T-helper 2 cell treated with Interferon-gamma antibody and Interleukin-4, amounts not matched to agents 5 μg/mL and 100 μg/mL, for 36 hours (primary cell): ENCODE data around the gene WDR82.
A peak's percentile ranks its signal among the peaks of the same experiment; 100 is the strongest.

ENCODE experiments used
- DNase-seq: peaks from one replicate; pipeline ENCODE4 v3.0.0; 2021; ENCODE audit warnings: low spot score
- H3K27ac Mint-ChIP-seq: one replicate; pipeline ENCODE4 v1.8.0; 2021; ENCODE audit warnings: mild to moderate bottlenecking, mixed read lengths
- H3K27me3 Mint-ChIP-seq: one replicate; pipeline ENCODE4 v1.8.0; 2021; ENCODE audit warnings: low read depth, mixed read lengths
- H3K36me3 Mint-ChIP-seq: one replicate; pipeline ENCODE4 v1.8.0; 2021; ENCODE audit warnings: low read depth, mixed read lengths
- H3K4me1 Mint-ChIP-seq: one replicate; pipeline ENCODE4 v1.8.0; 2021; ENCODE audit warnings: low read depth, mixed read lengths
- H3K4me3 Mint-ChIP-seq: one replicate; pipeline ENCODE4 v1.8.0; 2022; ENCODE audit warnings: mild to moderate bottlenecking, moderate library complexity, mixed read lengths
- H3K9me3 Mint-ChIP-seq: one replicate; pipeline ENCODE4 v1.8.0; 2021; ENCODE audit warnings: mixed read lengths

The WDR82 gene

DNA sequence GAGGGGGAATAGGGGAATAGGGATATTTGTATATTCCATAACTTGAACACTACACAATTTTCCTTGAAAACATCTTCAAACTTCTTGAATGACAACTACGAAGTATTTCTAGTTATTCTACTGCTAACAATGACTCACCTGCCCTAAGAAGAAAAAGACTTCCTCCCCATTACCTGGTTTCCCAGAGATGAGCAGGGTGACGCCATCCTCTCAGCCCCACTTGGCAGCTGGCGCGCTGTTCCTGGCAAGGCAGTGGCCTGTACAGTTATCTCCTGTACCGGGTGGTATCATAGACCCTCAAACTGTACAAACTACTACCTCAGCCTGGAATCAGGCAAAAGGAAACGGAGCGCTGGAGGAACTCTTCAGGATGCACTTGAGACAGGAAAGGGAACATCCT, 10.4 kb downstream of the WDR82 start:
- Mint-ChIP-seq H3K36me3 (peaks cover 82% of the 10 kb centered on the region), H3K27me3 (no peaks in the 10 kb centered on the region), H3K4me3 (peak overlapping the region; percentile 52), H3K27ac (peak overlapping the region; percentile 62), H3K4me1 (peaks cover 64% of the 10 kb centered on the region), H3K9me3 (no peaks in the 10 kb centered on the region)
- DNase-seq, result no peak

DNA sequence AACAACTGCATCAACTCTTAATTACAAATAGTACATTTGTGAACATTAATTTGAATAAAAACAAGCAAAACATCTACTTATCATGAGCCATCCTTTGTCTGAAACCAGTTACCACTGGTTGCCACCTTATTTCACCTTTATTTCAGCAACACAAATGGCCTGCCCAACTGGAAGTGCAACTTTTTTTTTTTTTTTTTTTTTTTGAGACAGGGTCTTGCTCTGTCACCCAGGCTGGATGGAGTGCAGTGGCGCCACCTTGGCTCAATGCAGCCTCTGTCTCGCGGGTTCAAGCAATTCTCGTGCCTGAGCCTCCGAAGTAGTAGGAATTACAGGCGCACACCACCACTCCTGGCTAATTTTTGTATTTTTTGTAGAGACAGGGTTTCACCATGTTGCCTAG, 13.1 kb downstream of the WDR82 start:
- H3K36me3 Mint-ChIP-seq, result peaks cover 85% of the 10 kb centered on the region
- H3K9me3 Mint-ChIP-seq, result no peaks in the 10 kb centered on the region
- H3K4me1 Mint-ChIP-seq, result peaks cover 62% of the 10 kb centered on the region
- no peak for DNase-seq
- H3K27ac Mint-ChIP-seq, result no peak overlapping the region
- H3K27me3 Mint-ChIP-seq, result no peaks in the 10 kb centered on the region
- H3K4me3 Mint-ChIP-seq, result no peak overlapping the region

DNA sequence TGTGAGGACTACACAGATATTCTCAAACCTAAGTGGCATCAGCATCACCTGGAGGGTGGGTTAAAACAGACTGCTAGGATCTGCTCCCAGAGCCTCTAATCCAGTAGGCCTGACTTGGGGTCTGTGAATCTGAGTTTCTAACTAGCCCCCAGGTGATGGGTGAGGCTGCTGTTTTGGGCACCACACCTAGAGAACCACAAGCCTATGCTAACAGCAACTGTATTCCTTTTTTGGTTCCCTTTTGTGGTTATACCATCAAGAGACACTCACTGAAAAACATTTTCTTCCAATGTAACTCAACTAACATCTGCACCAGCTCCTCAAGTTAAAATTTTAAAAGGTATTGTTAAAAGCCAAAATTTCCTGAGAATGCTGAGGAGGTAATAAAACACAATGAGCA, 16.0 kb downstream of the WDR82 start:
- H3K9me3 Mint-ChIP-seq, result no peaks in the 10 kb centered on the region
- H3K27me3 Mint-ChIP-seq, result no peaks in the 10 kb centered on the region
- peaks cover 91% of the 10 kb centered on the region for H3K36me3 Mint-ChIP-seq
- H3K4me1 Mint-ChIP-seq, result peaks cover 49% of the 10 kb centered on the region
- DNase-seq, result no peak
- peak overlapping the region; percentile 31 for H3K27ac Mint-ChIP-seq
- peak overlapping the region; percentile 3 for H3K4me3 Mint-ChIP-seq

DNA sequence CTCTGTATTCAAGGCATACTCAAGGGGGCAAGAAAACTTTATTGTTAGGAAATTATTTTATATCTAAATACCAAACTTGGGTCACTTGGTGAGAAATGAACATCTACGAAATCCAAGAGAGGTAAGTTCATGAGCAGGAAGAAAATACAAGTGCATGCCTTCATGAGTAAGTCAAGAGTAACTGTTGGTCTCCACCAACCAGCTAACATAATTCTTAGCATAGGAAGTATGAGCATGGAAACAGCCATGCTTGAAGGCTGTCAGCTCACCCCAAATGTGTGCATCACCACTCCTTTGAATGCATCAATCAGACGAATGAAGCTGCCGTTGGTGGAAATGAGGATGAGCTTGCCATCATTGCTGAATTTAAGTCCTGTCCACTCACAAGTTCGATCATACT, 19.0 kb downstream of the WDR82 start:
- H3K36me3 Mint-ChIP-seq, result peaks cover 93% of the 10 kb centered on the region
- no peaks in the 10 kb centered on the region for H3K27me3 Mint-ChIP-seq
- H3K4me1 Mint-ChIP-seq, result peaks cover 57% of the 10 kb centered on the region
- no peaks in the 10 kb centered on the region for H3K9me3 Mint-ChIP-seq
- no peak overlapping the region for H3K27ac Mint-ChIP-seq
- no peak for DNase-seq
- H3K4me3 Mint-ChIP-seq, result no peak overlapping the region

DNA sequence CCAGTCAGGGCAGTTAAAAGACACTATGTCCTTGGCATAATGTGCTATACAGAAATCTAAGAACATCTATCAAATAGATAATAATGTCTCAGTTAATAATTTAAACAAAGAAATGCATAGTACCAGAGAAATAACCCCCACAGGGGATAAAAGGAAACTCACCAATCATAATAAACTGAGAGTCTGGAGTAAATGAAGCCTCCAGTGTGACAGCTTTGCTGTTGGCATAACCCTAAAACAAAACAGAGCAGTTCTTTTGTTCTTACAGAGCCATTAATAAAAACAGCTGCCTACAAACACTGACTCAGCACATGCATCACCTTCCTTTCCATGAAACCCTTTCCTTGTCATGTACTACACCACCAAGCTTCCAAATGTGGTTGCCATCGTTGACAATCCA, 19.4 kb downstream of the WDR82 start:
- no peak overlapping the region for H3K27ac Mint-ChIP-seq
- no peak overlapping the region for H3K4me3 Mint-ChIP-seq
- H3K27me3 Mint-ChIP-seq, result no peaks in the 10 kb centered on the region
- peaks cover 57% of the 10 kb centered on the region for H3K4me1 Mint-ChIP-seq
- DNase-seq, result no peak
- peaks cover 93% of the 10 kb centered on the region for H3K36me3 Mint-ChIP-seq
- H3K9me3 Mint-ChIP-seq, result no peaks in the 10 kb centered on the region

DNA sequence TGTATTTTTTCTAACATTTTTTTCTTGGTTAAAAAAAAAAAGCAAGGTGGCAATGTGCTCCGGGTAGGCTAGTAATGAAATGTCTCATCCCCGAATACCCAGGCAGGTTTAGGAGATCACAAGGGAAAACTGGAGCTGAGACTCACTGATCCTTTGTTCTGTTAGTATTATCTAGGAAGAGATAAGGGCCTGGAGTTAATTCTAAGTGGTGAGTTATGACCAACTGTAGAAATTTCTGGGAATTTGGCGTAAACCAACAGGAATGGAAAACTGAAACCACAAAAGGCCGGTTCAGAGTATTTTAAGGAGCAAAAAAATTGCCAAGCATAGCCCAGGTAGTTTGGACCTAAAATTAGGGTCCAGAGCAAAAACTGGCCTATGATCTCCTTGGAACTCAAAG, 20.5 kb downstream of the WDR82 start:
- DNase-seq, result no peak
- Mint-ChIP-seq H3K4me1 (peaks cover 59% of the 10 kb centered on the region), H3K27ac (no peak overlapping the region), H3K36me3 (peaks cover 94% of the 10 kb centered on the region), H3K27me3 (no peaks in the 10 kb centered on the region), H3K4me3 (no peak overlapping the region), H3K9me3 (no peaks in the 10 kb centered on the region)

DNA sequence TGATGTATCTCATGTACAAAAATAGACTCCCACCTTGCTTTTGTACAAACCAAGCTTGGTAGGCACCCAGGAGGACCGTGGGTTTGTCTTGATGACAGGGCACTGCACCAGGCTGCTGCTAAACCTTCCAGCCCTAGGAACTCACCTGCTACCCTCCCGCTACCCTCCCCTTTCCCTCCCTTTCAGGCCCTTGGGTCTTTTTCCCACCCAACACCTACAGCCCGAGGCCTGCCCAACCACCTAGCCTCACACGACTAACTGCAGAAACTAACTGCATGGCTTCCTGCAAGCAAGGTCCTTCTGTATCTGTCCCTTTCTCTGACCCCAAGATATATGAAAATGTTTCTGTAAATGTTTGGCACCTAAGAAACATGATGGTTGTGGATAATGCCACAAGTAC, 21.8 kb downstream of the WDR82 start:
- Mint-ChIP-seq H3K9me3 (no peaks in the 10 kb centered on the region), H3K4me1 (peaks cover 56% of the 10 kb centered on the region), H3K36me3 (peaks cover 93% of the 10 kb centered on the region), H3K4me3 (no peak overlapping the region), H3K27ac (peak overlapping the region; percentile 60), H3K27me3 (no peaks in the 10 kb centered on the region)
- DNase-seq, result no peak

DNA sequence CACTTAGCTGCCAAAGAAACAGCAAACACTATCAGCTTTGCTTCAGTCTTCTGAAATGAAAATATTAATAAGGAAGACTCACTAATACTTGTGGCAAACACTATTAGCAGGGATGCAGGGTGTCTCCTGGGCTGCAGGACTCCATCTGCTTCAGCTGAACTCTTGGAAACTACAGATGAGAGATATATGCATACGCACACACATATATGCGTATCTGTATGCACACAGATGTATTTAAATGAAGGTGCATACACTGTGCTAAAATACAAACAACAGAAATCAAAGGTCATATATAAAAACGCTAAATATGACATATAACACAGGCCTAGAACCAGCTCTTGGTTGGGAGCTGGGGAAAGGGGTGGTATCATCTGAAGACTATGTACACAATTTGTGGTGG, 22.3 kb downstream of the WDR82 start:
- Mint-ChIP-seq H3K36me3 (peaks cover 89% of the 10 kb centered on the region), H3K27me3 (no peaks in the 10 kb centered on the region), H3K27ac (peak overlapping the region; percentile 60), H3K4me3 (no peak overlapping the region), H3K9me3 (no peaks in the 10 kb centered on the region), H3K4me1 (peaks cover 53% of the 10 kb centered on the region)
- DNase-seq, result no peak

DNA sequence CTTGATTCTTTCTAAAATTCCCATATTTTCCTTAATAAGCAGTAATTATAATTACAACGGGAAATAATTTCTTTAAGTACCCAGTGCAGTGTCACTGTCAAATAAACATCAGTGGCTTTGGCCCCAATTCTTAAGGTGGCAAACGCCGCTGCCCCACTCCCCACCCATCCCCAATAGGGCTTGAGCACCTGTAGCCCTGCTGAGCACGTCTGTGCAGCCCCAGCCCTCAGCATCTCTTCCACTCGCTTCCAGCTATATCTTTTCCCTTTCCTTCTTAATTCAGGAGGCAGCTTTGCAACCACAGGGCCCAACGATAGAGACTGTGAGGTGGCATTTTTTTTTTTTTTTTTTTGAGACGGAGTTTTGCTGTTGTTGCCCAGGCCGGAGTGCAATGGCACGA, 23.8 kb downstream of the WDR82 start:
- peak overlapping the region; percentile 97 for H3K27ac Mint-ChIP-seq
- peaks cover 55% of the 10 kb centered on the region for H3K4me1 Mint-ChIP-seq
- no peaks in the 10 kb centered on the region for H3K27me3 Mint-ChIP-seq
- peak overlapping the region; percentile 88 for H3K4me3 Mint-ChIP-seq
- DNase-seq, result no peak
- H3K9me3 Mint-ChIP-seq, result no peaks in the 10 kb centered on the region
- H3K36me3 Mint-ChIP-seq, result peaks cover 87% of the 10 kb centered on the region

DNA sequence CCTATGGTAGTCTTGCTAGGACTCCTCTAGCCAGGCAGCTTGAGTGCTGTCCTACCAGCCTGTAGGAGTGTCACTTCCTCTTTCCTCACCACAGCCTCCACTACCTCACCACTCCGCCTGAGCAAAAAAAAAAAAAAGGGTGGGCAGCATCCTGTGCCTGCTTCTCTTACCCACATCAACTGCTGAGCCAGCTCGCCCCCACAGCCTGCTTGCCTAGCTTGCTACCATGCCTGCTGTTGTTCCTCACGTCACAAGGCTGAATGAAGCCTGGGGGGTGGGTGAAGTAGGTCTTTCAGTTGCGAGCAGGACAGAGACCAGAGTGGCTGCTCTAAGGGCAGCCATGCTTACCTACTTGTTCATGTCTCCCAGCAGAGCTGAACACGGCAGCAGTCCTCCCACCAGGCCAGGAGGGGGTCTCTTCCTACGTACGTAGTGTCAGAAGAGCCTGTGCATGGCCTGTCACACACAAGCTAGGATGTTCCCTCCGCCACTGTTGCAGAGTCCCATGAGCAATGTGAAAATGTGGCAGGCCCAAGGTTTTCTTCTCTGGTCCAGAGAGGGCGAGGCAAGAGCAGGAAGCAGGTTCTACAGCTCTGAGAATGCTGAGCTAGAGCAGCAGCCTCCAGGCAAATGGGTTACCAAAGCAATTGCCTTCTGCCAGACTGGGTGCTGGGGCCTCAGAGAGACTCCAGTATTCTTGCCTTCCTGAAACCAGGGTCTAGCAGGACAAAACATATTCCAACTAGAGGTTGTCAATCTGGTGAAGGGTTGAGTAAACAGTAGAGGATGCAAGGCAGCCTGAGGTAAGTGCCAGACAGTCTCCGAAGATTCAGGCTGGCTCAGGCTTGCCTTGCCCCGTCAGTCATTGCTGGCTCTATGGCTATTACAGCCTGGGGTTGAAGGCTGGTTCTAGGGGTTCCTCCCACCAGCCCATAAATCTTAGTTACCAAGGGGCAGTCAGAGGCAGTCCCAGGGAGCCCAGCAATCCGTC, 24.8 kb downstream of the WDR82 start:
- peak; percentile 90 for DNase-seq
- H3K36me3 Mint-ChIP-seq, result peaks cover 84% of the 10 kb centered on the region

DNA sequence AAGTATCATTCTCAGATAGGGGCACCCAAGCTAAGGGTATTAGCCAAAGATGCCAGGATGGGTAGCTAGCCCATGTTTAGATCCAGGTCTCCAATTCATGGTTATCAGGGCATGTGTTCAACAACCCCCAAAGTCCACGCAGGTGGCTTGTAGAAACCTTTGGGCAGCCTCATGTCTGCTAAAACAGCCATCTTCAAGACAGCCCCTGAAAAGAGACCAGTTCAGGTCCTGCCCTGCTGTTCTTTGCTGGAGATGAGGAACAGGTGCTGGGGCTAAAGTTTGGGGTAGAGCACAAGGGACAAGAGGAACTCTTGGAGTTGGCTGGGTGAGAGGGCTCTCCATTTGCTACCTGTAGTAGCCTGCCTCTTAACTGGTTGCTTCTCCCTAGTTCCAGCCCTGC, 28.3 kb downstream of the WDR82 start:
- Mint-ChIP-seq H3K4me1 (peaks cover 55% of the 10 kb centered on the region), H3K4me3 (no peak overlapping the region), H3K27ac (peak overlapping the region; percentile 77), H3K27me3 (no peaks in the 10 kb centered on the region), H3K9me3 (no peaks in the 10 kb centered on the region), H3K36me3 (peaks cover 72% of the 10 kb centered on the region)
- no peak for DNase-seq

More for the DNA sequence above, 24.8 kb downstream of the WDR82 start:
- Mint-ChIP-seq H3K9me3 (no peaks in the 10 kb centered on the region), H3K4me3 (peak overlapping the region; percentile 88), H3K4me1 (peaks cover 54% of the 10 kb centered on the region), H3K27me3 (no peaks in the 10 kb centered on the region), H3K27ac (peak overlapping the region; percentile 97)

DNA sequence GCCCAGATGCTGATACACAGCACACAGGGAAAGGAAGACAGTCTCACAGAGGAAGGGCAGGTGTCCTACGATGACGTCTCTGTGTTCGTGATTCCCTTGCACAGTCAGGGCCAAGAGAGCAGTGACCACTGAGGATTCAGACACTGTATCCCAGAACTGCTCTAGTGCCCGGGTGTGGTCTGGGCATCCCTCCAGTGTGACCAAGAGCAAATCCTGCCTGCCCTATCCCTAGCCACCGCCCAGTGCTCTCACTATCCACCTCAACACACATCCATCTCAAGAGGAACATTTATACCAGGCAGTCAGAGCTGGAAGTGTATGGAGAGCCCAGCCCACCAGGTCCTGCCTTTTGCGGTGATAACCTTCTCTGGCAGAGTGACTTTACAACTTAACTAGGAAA, 28.8 kb downstream of the WDR82 start:
- Mint-ChIP-seq H3K27me3 (no peaks in the 10 kb centered on the region), H3K4me1 (peaks cover 56% of the 10 kb centered on the region), H3K36me3 (peaks cover 67% of the 10 kb centered on the region), H3K9me3 (no peaks in the 10 kb centered on the region), H3K4me3 (no peak overlapping the region), H3K27ac (peak overlapping the region; percentile 77)
- DNase-seq, result no peak

DNA sequence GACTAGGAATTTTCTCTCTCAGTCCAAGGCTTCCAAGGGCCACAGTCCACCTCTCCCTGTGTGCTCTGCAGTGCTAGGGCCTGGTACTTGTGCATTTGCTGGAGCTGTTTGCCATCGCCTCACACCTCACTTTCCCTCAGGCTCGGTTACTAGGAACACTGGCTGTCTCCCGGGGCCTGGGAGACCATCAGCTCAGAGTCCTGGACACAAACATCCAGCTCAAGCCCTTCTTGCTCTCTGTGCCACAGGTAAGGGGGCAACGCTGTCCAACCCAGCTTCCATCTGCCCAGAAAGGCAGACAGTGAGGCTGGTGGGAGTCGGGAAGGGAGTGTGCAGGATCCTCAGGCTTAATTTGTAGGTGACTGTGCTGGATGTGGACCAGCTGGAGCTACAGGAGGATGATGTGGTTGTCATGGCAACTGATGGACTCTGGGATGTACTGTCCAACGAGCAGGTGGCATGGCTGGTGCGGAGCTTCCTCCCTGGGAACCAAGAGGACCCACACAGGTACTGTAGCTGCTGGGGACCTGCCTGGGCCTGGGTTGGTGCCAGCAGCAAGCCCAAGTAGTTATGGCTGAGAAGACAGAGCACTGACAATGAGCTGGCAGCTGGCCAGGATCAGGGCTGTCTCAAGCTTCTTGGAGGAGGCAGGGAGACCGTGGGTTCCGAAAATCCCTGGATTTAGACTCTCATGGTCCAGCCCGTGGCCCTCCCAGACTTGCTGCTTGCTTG, 29.5 kb downstream of the WDR82 start:
- Mint-ChIP-seq H3K9me3 (no peaks in the 10 kb centered on the region), H3K27me3 (no peaks in the 10 kb centered on the region), H3K4me3 (peak overlapping the region; percentile 29), H3K36me3 (peaks cover 62% of the 10 kb centered on the region), H3K27ac (peak overlapping the region; percentile 83), H3K4me1 (peaks cover 57% of the 10 kb centered on the region)
- DNase-seq, result no peak

DNA sequence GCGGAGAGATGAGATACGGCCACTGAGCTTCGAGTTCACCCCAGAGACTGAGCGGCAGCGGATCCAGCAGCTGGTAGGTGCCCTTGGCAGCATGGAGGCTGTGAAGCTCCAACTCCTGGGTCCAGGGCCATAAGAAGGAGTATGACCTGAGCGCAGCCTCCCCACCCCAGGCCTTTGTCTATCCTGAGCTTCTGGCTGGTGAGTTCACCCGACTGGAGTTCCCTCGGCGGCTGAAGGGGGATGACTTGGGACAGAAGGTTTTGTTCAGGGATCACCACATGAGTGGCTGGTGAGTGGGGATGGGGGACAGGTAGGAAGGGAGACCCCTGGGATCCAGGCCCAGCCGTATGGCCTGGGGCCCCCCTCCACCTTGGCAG, 30.3 kb downstream of the WDR82 start:
- no peak for DNase-seq
- H3K9me3 Mint-ChIP-seq, result no peaks in the 10 kb centered on the region
- peaks cover 54% of the 10 kb centered on the region for H3K36me3 Mint-ChIP-seq
- H3K27me3 Mint-ChIP-seq, result no peaks in the 10 kb centered on the region
- peaks cover 56% of the 10 kb centered on the region for H3K4me1 Mint-ChIP-seq
- H3K27ac Mint-ChIP-seq, result peak overlapping the region; percentile 83
- H3K4me3 Mint-ChIP-seq, result peak overlapping the region; percentile 51
